ENCODE results near the gene KCTD11. TPM values are rescaled to one million over a fixed set of nuclear protein-coding genes. Genes with fewer than 3 reads are reported as not detected.

The KCTD11 gene
- total and polyA plus RNA-seq, 2 of the 13 experiments (the other 11 are each of a cell fraction or from before 2014, with no cell fraction given), result 1.6 to 2.6 TPM

DNA sequence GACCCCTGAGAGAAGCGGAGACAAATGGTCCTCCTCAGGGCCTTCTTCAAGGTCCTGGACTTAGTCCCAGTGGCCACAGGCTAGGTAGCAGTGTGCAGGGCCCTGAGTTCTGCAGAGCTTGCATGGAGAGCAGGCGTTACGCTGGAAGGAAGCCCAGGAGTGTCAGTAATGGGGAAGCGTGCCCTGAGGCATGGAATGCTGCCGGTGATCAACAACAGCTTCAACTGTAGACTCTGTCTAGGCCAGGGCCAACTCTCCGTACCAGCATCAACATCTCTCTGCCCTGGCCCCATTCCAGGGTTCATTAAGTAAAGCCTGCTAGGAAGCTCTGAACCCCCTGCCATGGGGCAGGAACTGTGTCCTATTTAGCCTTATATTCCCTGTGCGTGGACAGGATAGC is 28.4 kb downstream of the KCTD11 start (continued):
- TF ChIP-seq, protein P1, sequence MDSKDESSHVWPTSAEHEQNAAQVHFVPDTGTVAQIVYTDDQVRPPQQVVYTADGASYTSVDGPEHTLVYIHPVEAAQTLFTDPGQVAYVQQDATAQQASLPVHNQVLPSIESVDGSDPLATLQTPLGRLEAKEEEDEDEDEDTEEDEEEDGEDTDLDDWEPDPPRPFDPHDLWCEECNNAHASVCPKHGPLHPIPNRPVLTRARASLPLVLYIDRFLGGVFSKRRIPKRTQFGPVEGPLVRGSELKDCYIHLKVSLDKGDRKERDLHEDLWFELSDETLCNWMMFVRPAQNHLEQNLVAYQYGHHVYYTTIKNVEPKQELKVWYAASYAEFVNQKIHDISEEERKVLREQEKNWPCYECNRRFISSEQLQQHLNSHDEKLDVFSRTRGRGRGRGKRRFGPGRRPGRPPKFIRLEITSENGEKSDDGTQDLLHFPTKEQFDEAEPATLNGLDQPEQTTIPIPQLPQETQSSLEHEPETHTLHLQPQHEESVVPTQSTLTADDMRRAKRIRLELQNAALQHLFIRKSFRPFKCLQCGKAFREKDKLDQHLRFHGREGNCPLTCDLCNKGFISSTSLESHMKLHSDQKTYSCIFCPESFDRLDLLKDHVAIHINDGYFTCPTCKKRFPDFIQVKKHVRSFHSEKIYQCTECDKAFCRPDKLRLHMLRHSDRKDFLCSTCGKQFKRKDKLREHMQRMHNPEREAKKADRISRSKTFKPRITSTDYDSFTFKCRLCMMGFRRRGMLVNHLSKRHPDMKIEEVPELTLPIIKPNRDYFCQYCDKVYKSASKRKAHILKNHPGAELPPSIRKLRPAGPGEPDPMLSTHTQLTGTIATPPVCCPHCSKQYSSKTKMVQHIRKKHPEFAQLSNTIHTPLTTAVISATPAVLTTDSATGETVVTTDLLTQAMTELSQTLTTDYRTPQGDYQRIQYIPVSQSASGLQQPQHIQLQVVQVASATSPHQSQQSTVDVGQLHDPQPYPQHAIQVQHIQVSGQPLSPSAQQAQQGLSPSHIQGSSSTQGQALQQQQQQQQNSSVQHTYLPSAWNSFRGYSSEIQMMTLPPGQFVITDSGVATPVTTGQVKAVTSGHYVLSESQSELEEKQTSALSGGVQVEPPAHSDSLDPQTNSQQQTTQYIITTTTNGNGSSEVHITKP (CRISPR knock-in tag; IDR thresholded peaks at IDR 0.05; ENCODE audit: low read depth), result no peak
- TF ChIP-seq CSRNP1 (CRISPR knock-in tag; IDR thresholded peaks at IDR 0.05), result no peak; the same call in 1 of the 2 replicates
- TF ChIP-seq ZMAT3 (CRISPR knock-in tag; conservative IDR thresholded peaks at IDR 0.05), result 0 out of 2 replicates have a peak, but pooled peaks have one; percentile 17

GRCh38 chr17:7380855-7381683 is 29.1 kb downstream of the KCTD11 start, which contains the start of gene TNK1:
Gene TNK1, plus strand, starts transcription at chr17:7381089. Its CDS starts 1,838 bp downstream, at chr17:7382927.
- POLR2A ChIA-PET, result interaction anchor here (0.6 to 2.1 kb wide), 7 partner anchors 9 to 100 kb away, joined by 3 to 24 read pairs (median 3); partner anchors contain the start of genes PLSCR3, SLC2A4, TMEM102 and TMEM256
- ATAC-seq, result peak; percentile 77
- CTCF ChIA-PET (ENCODE audit: low intra/inter-chr PET ratio, low total read pairs), result no interaction called here
- Histone ChIP-seq H3K4me3 (replicated peaks in 1 of 3; ENCODE audit: insufficient read depth in 1 of 3, low read depth in 2 of 3, low read length in 3 of 3) (peak within 1 kb of the TSS; percentile 62 to 83 (median 77)), H3K4me1 (ENCODE audit: insufficient read depth, low read length) (peaks cover 21% of the 10 kb centered on the region), H3K4me2 (ENCODE audit: low read depth, low read length) (peak within 1 kb of the TSS; percentile 88), H3K9ac (ENCODE audit: insufficient read depth, low read depth, low read length) (peak within 1 kb of the TSS; percentile 70), H3K79me2 (ENCODE audit: insufficient read depth, low read length) (no peaks in the 10 kb centered on the region), H3K36me3 (replicated peaks in 1 of 2; ENCODE audit: control insufficient read depth in 1 of 2, insufficient read depth in 2 of 2, low read length in 2 of 2) (no peaks in the 10 kb centered on the region), H3K27me3 (ENCODE audit: control insufficient read depth in 1 of 2, insufficient read depth in 2 of 2, low read length in 2 of 2) (peaks cover 0 to 7% of the 10 kb centered on the region in 2 experiments; a peak in 1 of 5 replicates), H2AFZ (ENCODE audit: low read length) (peak within 1 kb of the TSS; percentile 64), H3K9me3 (ENCODE audit: low read length) (peaks cover 4% of the 10 kb centered on the region; the same call in 1 of the 2 replicates), H3K27ac (ENCODE audit: extremely low read length, insufficient read depth, low read length) (no peak within 1 kb of the TSS), H4K20me1 (ENCODE audit: insufficient read depth, low read length) (no peaks in the 10 kb centered on the region)
- no peak for FAIRE-seq
- BruUV-seq (replicated peaks), result TSS peak; percentile 79
- in situ Hi-C loops (cut with HindIII; ENCODE audit: extremely low pct_ligation_motif_present, low pct_unique_long_range_greater_than_20kb), result no loop called here
- peak; percentile 24 for DNase-seq (ENCODE audit: low spot score)
- 2% methylated on average over 47 of the region's 52 CpGs for WGBS (ENCODE audit: low lambda C conversion rate)
- intact Hi-C loops (cut with micrococcal nuclease; ENCODE audit: unreplicated experiment), result no loop called here
- TF ChIP-seq MED8 (CRISPR knock-in tag; IDR thresholded peaks at IDR 0.05; ENCODE audit: insufficient replicate concordance) (peak; percentile 46), ISL2 (CRISPR knock-in tag; IDR thresholded peaks at IDR 0.05) (peak; percentile 46; the same call in 1 of the 2 replicates), ZFP82 (CRISPR knock-in tag; IDR thresholded peaks at IDR 0.05; ENCODE audit: borderline replicate concordance) (no peak), ZNF644 (CRISPR knock-in tag; IDR thresholded peaks at IDR 0.05; ENCODE audit: low read depth) (no peak), ZNF451 (CRISPR knock-in tag; IDR thresholded peaks at IDR 0.05) (peak; percentile 56; the same call in 1 of the 2 replicates), KAT7 (CRISPR knock-in tag; IDR thresholded peaks at IDR 0.05; ENCODE audit: borderline replicate concordance) (no peak), NR2C2 (CRISPR knock-in tag; IDR thresholded peaks at IDR 0.05; ENCODE audit: borderline replicate concordance) (0 out of 2 replicates have a peak, but pooled peaks have one; percentile 27)
- TF ChIP-seq, protein P2, sequence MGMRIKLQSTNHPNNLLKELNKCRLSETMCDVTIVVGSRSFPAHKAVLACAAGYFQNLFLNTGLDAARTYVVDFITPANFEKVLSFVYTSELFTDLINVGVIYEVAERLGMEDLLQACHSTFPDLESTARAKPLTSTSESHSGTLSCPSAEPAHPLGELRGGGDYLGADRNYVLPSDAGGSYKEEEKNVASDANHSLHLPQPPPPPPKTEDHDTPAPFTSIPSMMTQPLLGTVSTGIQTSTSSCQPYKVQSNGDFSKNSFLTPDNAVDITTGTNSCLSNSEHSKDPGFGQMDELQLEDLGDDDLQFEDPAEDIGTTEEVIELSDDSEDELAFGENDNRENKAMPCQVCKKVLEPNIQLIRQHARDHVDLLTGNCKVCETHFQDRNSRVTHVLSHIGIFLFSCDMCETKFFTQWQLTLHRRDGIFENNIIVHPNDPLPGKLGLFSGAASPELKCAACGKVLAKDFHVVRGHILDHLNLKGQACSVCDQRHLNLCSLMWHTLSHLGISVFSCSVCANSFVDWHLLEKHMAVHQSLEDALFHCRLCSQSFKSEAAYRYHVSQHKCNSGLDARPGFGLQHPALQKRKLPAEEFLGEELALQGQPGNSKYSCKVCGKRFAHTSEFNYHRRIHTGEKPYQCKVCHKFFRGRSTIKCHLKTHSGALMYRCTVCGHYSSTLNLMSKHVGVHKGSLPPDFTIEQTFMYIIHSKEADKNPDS (CRISPR knock-in tag; IDR thresholded peaks at IDR 0.05), result peak; percentile 79; the same call in 1 of the 2 replicates
